GM18511 (cell line): ENCODE results near the gene UTF1.

Experiments
- ATAC-seq: cut with Tn5 transposase; IDR thresholded peaks from one replicate; pipeline ENCODE4 v1.9.1; 2021; ENCODE audit warnings: mild to moderate bottlenecking, moderate library complexity; ENCODE audit not compliant: unreplicated experiment

Gene UTF1

DNA sequence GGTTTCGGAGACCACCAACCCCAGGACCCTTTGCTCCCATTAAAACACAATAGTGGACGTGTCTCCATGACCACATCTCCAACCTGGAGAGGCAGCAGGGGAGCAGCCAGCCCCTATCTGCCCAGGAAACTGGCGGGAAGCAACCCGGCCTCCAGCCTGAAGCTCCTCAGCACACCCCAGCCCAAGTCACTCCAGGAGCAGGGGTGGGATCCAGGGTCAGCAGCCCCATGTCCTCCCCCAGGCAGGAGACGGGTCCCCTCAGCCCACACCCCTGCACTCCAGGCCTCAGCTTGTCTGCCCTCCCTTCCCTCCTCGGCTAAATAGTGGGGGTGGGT lies 46.0 kb downstream of the UTF1 start:
- peak; percentile 1 for ATAC-seq

- ATAC-seq = peak; percentile 53
Observed at GRCh38 chr10:133276435-133277201, 46.6 kb downstream of the UTF1 start, which contains the start of gene ADAM8. Gene ADAM8 (minus strand): TSS chr10:133276868. CDS start chr10:133276817, 51 bp downstream.

DNA sequence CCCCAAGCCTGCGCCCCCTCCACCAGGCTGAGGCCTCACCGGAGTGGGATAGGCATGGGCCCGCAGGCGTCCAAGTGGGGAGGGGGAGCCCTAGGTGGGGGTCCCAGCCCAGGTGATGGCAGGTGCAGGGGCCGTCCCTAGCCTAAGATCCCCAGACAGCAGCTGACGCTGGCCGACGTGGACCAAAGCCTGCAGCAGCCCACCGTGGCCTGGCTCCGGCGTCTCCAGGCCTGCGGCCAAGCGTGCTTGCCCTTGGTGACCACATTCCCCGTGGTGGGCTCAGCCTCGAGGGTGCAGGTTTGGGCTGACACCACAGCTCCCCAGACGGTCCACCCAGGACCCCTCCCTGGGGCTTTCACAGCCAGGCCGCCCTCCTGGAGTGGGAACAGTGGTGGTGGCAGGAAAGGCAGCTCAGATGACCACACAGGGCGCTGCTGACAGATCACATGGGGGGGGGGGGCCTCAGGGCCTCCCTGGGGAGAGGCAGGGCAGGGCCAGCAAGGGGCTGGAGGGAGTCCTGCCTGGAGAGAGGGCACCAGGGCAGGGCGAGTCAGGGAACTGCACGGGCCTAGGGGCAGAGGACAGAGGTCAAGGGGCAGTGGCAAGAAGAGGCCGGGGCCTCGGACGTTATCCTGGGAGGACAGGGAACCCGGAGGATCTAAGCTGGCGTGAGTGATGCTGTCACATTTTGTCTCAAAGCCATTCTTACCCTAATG lies 47.4 kb downstream of the UTF1 start:
- ATAC-seq = no peak

DNA sequence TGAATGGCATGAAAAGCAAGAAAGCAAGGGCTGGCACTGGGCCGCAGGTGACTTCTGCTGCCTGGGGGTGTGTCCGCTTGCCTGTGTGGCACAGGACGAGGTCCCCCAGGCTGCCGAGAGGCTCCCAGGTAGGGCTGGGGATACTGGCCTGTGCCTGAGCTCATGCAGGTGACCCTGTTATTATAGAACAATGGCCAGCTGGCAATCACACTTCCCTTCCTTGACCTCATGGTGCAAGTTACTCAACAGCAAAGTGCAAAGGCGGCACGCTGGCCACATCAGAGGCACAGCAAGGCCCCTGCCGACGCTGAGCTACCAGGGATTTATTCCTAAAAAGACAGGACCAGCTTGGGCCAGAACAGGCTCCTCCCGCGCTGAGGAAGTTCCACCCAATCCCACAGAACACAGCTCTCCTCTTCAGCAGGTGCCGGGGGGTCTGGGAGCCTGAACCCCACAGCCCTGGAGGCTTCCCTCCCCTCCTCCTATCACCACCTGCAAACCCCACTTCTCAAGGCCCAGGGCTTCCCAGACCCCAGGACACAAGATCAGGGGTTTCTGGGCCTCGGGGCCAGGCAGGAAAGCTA lies 48.1 kb downstream of the UTF1 start:
- no peak for ATAC-seq

DNA sequence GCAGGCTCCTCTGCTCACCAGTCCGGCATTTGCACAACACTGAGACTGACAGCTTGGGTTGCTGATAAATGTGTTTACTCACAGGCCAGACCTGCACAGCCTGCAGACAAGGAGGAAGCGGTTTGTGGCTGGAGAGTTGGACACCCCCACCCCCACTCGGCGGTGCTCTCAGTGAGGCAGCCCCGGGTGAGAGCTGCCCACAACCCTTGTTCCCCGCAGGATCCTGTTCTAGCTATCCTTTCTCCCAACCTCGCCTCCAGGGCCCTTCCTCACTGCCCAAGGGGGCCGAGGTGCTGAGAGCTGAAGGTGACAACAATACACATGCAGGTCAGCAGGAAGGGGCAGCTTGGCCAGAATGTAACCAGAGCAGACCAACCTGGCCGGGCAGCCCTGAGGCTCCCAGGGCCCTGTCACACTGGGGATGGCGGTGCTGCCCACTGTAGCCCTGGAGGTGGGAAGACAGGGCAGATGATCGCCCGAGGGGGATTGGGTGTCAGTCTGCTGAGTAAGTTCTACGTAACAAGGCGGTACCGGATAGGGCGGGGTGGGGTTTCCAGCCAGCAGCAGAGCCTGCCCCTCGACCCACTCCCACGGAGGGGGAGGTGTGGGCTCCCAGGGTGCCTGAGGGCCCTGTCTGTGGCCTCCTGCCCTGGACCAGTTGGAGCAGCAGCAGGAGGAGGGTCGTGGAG lies 48.7 kb downstream of the UTF1 start:
- peak; percentile 36 for ATAC-seq

DNA sequence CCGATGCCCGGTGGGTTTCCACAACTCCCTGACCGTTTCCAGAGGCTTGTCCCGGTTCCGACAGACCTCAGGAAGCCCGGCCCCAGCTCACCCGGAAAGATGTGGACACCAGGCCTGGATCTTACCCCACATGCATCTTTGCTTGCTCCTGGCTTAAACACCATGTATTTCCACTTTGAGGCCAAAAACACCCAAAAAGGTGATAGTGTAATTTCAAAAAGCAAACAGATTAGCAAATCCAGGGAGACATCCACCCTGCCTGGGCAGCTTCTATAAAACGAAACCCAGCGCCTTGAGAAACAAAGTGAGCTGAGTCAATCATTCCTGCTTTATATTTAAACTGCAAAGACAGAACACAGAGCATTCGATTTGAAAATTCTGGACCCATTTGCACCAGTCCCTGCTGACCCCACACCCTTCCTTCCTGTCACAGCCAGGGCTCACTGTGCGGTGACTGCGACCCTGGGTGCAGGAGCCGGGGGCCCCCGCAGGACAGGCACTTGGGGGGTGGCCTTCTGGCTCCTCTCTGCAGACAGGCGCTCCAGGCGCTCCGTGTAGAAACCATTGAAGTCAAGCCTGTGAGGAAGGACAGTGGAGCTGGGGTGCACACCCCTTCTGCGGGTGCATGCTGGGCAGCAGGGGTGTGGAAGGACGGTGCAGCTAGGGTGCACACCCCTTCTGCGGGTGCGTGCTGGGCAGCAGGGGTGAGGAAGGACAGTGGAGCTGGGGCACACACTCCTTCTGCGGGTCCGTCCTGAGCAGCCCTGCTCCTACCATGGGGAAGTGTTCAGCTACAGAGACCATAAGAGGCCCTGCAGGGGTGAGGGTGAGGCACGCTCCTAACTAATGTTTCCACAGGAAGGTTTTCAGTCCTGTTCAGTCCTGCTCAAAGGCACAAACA lies 49.6 kb downstream of the UTF1 start:
- no peak for ATAC-seq

DNA sequence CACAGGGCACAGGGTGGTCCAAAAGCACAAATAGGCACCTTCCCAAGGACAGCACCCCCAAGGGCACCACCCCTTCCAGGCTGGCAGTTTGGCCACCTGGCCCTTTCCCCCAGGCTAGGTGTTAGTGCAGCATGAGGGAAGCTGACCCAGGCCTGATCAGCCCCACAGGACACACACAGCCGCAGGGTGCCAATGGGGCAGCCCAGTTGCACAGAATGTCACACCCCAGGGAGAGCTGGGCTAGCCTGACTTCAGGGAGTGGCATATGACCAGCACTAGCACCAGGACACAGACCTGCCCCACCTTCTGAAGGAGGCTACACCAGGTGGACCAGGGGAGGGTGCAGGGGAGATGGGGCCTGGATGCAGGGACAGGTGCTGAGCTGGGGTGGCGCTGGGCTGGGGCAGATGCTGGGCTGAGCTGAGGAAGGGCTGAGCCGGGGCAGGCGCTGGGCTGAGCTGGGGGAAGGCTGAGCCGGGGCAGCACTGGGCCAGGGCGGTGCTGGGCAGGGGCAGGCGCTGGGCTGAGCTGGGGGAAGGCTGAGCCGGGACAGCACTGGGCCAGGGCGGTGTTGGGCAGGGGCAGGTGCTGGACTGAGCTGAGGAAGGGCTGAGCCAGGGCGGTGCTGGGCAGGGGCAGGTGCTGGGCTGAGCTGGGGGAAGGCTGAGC lies 50.5 kb downstream of the UTF1 start:
- no peak for ATAC-seq

- ATAC-seq = no peak
Observed at GRCh38 chr10:133281084-133281483, 51.1 kb downstream of the UTF1 start.
